PFSK-1 (cell line): ENCODE data around the gene REPS2.

Source experiments
- FOXP2 ChIP-seq: optimal IDR thresholded peaks from 2 replicates; pipeline ENCODE3; 2011; ENCODE audit warnings: borderline replicate concordance, control low read depth, inconsistent platforms; ENCODE audit not compliant: insufficient read depth; ENCODE audit errors: extremely low read length, extremely low read depth
- POLR2AphosphoS5 ChIP-seq: IDR thresholded peaks from 2 replicates; pipeline ENCODE4 v1.6.1; 2012; ENCODE audit warnings: low read depth, mild to moderate bottlenecking, control low read depth, low read length, moderate library complexity
- SIN3A ChIP-seq: IDR thresholded peaks from 2 replicates; pipeline ENCODE4 v1.6.1; 2012; ENCODE audit warnings: mild to moderate bottlenecking, low read length, moderate library complexity, borderline replicate concordance; ENCODE audit not compliant: insufficient read depth
- TAF1 ChIP-seq: IDR thresholded peaks from 2 replicates; pipeline ENCODE4 v1.6.1; 2012; ENCODE audit warnings: low read length, control low read depth, borderline replicate concordance; ENCODE audit not compliant: insufficient read depth
- TF ChIP-seq, protein P1 (sequence below), 2 experiments: IDR thresholded peaks; 2 replicates each; pipeline versions ENCODE4 v1.6.1 to v1.8.0; 2011 to 2012; ENCODE audit warnings: low read depth in 2 of 2, low read length in 2 of 2, control low read depth in 1 of 2, inconsistent platforms in 1 of 2, mild to moderate bottlenecking in 1 of 2, moderate library complexity in 1 of 2; ENCODE audit not compliant: insufficient read depth in 1 of 2

The REPS2 gene

GRCh38 chrX:17020356-17020755 is 73.9 kb downstream of the REPS2 start:
- TF ChIP-seq FOXP2 (no peak), SIN3A (no peak), POLR2AphosphoS5 (no peak)
- TF ChIP-seq, protein P1, sequence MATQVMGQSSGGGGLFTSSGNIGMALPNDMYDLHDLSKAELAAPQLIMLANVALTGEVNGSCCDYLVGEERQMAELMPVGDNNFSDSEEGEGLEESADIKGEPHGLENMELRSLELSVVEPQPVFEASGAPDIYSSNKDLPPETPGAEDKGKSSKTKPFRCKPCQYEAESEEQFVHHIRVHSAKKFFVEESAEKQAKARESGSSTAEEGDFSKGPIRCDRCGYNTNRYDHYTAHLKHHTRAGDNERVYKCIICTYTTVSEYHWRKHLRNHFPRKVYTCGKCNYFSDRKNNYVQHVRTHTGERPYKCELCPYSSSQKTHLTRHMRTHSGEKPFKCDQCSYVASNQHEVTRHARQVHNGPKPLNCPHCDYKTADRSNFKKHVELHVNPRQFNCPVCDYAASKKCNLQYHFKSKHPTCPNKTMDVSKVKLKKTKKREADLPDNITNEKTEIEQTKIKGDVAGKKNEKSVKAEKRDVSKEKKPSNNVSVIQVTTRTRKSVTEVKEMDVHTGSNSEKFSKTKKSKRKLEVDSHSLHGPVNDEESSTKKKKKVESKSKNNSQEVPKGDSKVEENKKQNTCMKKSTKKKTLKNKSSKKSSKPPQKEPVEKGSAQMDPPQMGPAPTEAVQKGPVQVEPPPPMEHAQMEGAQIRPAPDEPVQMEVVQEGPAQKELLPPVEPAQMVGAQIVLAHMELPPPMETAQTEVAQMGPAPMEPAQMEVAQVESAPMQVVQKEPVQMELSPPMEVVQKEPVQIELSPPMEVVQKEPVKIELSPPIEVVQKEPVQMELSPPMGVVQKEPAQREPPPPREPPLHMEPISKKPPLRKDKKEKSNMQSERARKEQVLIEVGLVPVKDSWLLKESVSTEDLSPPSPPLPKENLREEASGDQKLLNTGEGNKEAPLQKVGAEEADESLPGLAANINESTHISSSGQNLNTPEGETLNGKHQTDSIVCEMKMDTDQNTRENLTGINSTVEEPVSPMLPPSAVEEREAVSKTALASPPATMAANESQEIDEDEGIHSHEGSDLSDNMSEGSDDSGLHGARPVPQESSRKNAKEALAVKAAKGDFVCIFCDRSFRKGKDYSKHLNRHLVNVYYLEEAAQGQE (IDR thresholded peaks at IDR 0.05; ENCODE audit: insufficient read depth in 1 of 2, low read depth in 2 of 2, low read length in 2 of 2): no peak

DNA sequence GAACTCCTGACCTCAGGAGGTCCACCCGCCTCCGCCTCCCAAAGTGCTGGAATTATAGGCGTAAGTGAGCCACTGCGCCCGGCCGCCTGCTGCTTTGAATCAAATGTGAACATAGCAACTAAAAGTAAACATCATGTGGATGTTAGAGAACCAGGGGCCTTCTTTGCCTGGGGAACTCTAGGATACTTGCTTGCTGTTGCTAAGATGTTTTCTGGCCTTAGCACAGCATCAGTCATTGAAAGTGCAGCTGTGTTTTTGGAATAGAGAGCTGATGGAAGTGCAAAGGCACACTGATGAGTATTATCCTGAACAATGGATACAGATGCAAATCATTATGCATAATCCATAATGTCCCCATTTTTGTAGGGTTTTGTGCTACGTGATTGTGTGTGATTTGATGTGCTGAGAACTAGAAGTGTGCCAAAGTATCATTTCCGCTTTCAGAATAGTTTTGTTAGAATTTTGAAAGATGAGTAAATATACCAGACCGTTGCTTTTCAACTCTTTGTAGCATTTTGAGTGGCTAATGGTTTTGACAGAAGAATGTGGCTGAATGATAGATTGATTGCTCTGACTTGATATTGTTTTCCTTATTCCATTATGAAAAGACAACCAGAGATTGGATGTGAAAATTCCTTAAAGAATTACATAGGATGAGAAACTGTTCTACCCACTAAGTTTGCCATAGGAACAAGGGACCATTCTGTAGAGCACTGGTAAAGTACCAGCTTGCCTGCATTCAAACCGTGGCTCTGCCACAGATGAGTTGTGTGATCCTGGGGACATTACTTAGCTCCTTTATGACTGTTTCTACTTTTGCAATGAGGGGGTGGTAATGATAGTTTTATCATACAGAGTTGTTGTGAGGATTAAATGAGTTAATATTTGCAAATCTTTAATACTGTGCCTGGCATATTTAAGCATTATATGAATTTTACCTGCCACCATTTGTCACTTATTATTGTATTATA is 74.7 kb downstream of the REPS2 start:
- TF ChIP-seq SIN3A: no peak
- TF ChIP-seq FOXP2: no peak
- TF ChIP-seq, protein P1 (IDR thresholded peaks at IDR 0.05; ENCODE audit: insufficient read depth in 1 of 2, low read depth in 2 of 2, low read length in 2 of 2): no peak
- no peak for TF ChIP-seq TAF1
- no peak for TF ChIP-seq POLR2AphosphoS5

GRCh38 chrX:17021851-17022604 is 75.6 kb downstream of the REPS2 start:
- TF ChIP-seq, protein P1 (IDR thresholded peaks at IDR 0.05; ENCODE audit: insufficient read depth in 1 of 2, low read depth in 2 of 2, low read length in 2 of 2): no peak
- TF ChIP-seq TAF1 (no peak), FOXP2 (no peak), POLR2AphosphoS5 (no peak), SIN3A (no peak)

DNA sequence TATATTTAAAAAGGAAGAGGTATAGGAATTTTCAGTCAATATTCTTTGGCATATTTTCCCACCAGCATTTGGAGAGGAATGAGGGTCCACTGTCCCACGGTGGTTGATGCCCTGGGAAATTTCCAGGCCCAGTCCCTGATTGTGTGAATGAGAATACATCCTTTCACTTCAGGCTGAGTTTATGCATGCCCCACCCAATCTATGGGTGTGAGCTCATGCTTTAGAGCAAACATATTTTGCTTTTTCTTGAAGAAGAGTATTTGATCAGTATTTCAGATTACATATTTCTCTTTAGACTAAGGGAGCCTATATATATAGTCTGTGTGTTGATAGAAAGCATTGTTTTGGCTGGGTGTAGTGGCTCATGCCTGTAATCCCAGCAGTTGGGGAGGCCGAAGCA is 77.2 kb downstream of the REPS2 start:
- TF ChIP-seq POLR2AphosphoS5 (no peak), SIN3A (no peak), TAF1 (no peak), FOXP2 (no peak)
- TF ChIP-seq, protein P1 (IDR thresholded peaks at IDR 0.05; ENCODE audit: insufficient read depth in 1 of 2, low read depth in 2 of 2, low read length in 2 of 2): no peak
